Temporal lobe (tissue), 1 donor: ENCODE measurements around the gene TMPRSS4. TPM values are rescaled to one million over a fixed set of nuclear protein-coding genes. Genes with fewer than 3 reads are reported as not detected.

ENCODE experiments used
- total RNA-seq: library from RNA; depleted of rRNA; stranded (reverse); fragments of >200 nt; gene quantifications from one replicate; pipeline ENCODE4 v1.2.3, GENCODE V29; 2014

Gene TMPRSS4
- total RNA-seq, 1 donor from 2014 or later = 0.74 TPM

Other genes with a start within 250 kb of the TMPRSS4 start
- 149 TPM for gene FXYD6, start 200.4 kb upstream of the TMPRSS4 start, total RNA-seq
- gene TMPRSS13, start 147.7 kb upstream of the TMPRSS4 start, total RNA-seq = 0.25 TPM
- 1.2 TPM for gene IL10RA, start 90.7 kb upstream of the TMPRSS4 start, total RNA-seq
- gene SMIM35, start 9.9 kb downstream of the TMPRSS4 start, total RNA-seq = not detected
- gene SCN4B, start 75.7 kb downstream of the TMPRSS4 start, total RNA-seq = 6.4 TPM
- gene SCN2B, start 99.6 kb downstream of the TMPRSS4 start, total RNA-seq = 3.0 TPM
- 0.74 TPM for gene JAML, start 147.9 kb downstream of the TMPRSS4 start, total RNA-seq
- gene MPZL3, start 175.3 kb downstream of the TMPRSS4 start, total RNA-seq = 0.74 TPM
- 3.0 TPM for gene MPZL2, start 187.2 kb downstream of the TMPRSS4 start, total RNA-seq
- gene CD3E, start 227.7 kb downstream of the TMPRSS4 start, total RNA-seq = not detected